ENCODE measurements around the gene C15orf39.

Gene C15orf39

DNA sequence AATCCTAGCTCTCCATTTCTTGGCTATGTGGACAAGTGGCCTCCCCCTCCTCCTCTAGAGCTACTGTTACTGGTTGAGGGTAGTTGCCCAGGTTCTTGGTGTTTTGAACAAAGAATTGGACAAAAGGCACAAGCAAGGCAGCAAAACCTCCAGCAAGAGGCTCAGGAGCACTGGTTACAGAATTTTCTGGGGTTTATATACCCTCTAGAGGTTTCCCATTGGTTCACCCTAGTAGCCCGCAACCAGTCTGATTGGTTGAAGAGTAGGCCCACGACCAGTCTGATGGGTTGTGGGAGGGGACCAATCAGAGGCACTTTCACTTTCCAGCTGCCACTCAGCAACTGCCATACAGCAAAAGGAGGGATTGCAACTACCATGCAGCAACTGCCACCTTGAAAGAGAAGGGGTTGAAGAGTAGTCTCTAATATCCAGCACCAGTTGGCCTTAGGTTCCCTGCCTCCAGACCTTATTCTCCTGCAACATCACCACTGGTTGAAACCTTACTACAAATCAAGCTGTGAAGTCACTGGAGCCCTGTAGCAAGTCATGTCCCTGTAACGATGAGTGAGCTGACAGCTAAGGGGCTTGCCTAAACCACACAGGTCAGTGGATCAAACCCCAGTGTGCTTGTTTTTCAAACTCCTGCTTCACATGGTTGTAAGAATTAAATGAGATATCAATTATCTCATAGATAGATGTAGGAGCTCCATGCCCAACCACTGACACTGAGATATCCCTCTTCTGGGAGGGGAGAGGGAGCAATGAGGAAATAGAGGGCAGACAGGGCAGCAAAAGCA lies 2.9 kb upstream of the C15orf39 start:
- Histone ChIP-seq H3K4me3 (ENCODE audit: low read length) (no peak overlapping the region), H3K4me1 (ENCODE audit: insufficient read depth, low read length) (peaks cover 31% of the 10 kb centered on the region), H3K27me3 (ENCODE audit: insufficient read depth, low read length) (peaks cover 7% of the 10 kb centered on the region; the same call in 1 of the 2 replicates), H3K9ac (ENCODE audit: low read depth, low read length) (no peak overlapping the region), H3K27ac (ENCODE audit: low read depth, low read length) (no peak overlapping the region), H3K36me3 (ENCODE audit: insufficient read depth, low read length) (no peaks in the 10 kb centered on the region), H3K9me3 (ENCODE audit: insufficient read depth, low read depth, low read length) (no peaks in the 10 kb centered on the region)
- 72% methylated on average over 3 of the region's 3 CpGs for WGBS

GRCh38 chr15:75199357-75199940 lies 2.2 kb upstream of the C15orf39 start:
- H3K4me1 ChIP-seq (ENCODE audit: insufficient read depth, low read length): peaks cover 36% of the 10 kb centered on the region
- H3K4me3 ChIP-seq (ENCODE audit: low read length): no peak overlapping the region
- H3K9me3 ChIP-seq (ENCODE audit: insufficient read depth, low read depth, low read length): no peaks in the 10 kb centered on the region
- H3K27ac ChIP-seq (ENCODE audit: low read depth, low read length): no peak overlapping the region
- peaks cover 7% of the 10 kb centered on the region; the same call in 1 of the 2 replicates for H3K27me3 ChIP-seq (ENCODE audit: insufficient read depth, low read length)
- 86% methylated on average over 2 of the region's 2 CpGs for WGBS
- no peak overlapping the region for H3K9ac ChIP-seq (ENCODE audit: low read depth, low read length)
- H3K36me3 ChIP-seq (ENCODE audit: insufficient read depth, low read length): no peaks in the 10 kb centered on the region

GRCh38 chr15:75200391-75200764 lies 1.3 kb upstream of the C15orf39 start:
- H3K9ac ChIP-seq (ENCODE audit: low read depth, low read length): peak overlapping the region; percentile 46; the same call in 1 of the 2 replicates
- peak overlapping the region; percentile 41 for H3K4me3 ChIP-seq (ENCODE audit: low read length)
- peak overlapping the region; percentile 48; the same call in 1 of the 2 replicates for H3K27ac ChIP-seq (ENCODE audit: low read depth, low read length)
- H3K27me3 ChIP-seq (ENCODE audit: insufficient read depth, low read length): peaks cover 7% of the 10 kb centered on the region; the same call in 1 of the 2 replicates
- 45% methylated on average over 11 of the region's 11 CpGs for WGBS
- H3K4me1 ChIP-seq (ENCODE audit: insufficient read depth, low read length): peaks cover 33% of the 10 kb centered on the region
- H3K36me3 ChIP-seq (ENCODE audit: insufficient read depth, low read length): no peaks in the 10 kb centered on the region
- no peaks in the 10 kb centered on the region for H3K9me3 ChIP-seq (ENCODE audit: insufficient read depth, low read depth, low read length)

DNA sequence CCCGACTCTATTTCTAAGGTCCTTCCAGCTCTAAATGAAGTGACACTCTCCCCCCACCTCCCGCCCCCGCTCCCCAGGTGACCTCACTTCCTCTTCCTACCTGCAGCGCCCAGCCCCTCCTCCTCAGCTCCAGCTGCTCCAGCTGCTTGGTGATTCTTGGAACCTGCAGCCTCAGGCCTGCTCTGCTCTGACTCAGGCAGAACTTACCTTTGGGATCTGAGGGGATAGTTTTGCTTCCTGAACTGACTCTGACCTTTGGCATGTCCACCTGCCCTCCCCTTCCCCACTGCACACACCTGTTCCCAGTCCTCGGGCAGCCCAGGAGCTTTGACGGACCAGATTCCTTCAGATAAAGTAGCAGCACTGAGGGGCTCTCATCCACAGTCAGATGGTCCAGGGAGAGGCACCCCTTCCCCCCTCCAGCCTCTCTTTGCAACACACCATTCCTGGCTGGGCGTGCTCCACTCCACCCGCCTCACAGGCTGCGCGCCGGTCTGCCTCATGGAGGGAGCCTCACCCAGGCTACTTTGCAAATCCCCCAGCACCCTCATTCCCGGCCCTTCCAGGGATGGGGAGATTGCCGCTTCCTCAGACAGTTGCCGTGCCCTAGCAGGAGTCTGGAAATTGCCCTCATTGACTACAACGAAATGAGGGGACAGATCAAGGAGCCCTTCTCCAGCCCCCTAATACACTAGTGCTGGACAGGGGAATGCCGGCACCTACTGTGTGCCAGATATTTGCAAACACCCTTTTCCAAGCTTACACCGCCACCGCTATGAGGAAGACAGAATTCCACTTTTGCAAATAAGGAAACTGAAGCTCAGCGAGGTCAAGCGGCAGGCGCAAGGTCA lies 692 bp upstream of the C15orf39 start:
- peak overlapping the region; percentile 53; the same call in 1 of the 2 replicates for H3K27ac ChIP-seq (ENCODE audit: low read depth, low read length)
- 13% methylated on average over 21 of the region's 21 CpGs for WGBS
- H3K9ac ChIP-seq (ENCODE audit: low read depth, low read length): no peak overlapping the region; the same call in 1 of the 2 replicates
- peaks cover 5% of the 10 kb centered on the region for H3K36me3 ChIP-seq (ENCODE audit: insufficient read depth, low read length)
- H3K4me1 ChIP-seq (ENCODE audit: insufficient read depth, low read length): peaks cover 30% of the 10 kb centered on the region
- peaks cover 7% of the 10 kb centered on the region; the same call in 1 of the 2 replicates for H3K27me3 ChIP-seq (ENCODE audit: insufficient read depth, low read length)
- H3K4me3 ChIP-seq (ENCODE audit: low read length): peak overlapping the region; percentile 93
- no peaks in the 10 kb centered on the region for H3K9me3 ChIP-seq (ENCODE audit: insufficient read depth, low read depth, low read length)

- Histone ChIP-seq H3K4me1 (ENCODE audit: insufficient read depth, low read length) (peaks cover 29% of the 10 kb centered on the region), H3K36me3 (ENCODE audit: insufficient read depth, low read length) (peaks cover 19% of the 10 kb centered on the region), H3K27me3 (ENCODE audit: insufficient read depth, low read length) (peaks cover 7% of the 10 kb centered on the region; the same call in 1 of the 2 replicates), H3K27ac (ENCODE audit: low read depth, low read length) (peak overlapping the region; percentile 41; the same call in 1 of the 2 replicates), H3K9me3 (ENCODE audit: insufficient read depth, low read depth, low read length) (no peaks in the 10 kb centered on the region), H3K4me3 (ENCODE audit: low read length) (peak overlapping the region; percentile 93), H3K9ac (ENCODE audit: low read depth, low read length) (peak overlapping the region; percentile 91)
- under 1% methylated on average over 71 of the region's 71 CpGs for WGBS
Observed at GRCh38 chr15:75202251-75203016, 752 bp downstream of the C15orf39 start.

DNA sequence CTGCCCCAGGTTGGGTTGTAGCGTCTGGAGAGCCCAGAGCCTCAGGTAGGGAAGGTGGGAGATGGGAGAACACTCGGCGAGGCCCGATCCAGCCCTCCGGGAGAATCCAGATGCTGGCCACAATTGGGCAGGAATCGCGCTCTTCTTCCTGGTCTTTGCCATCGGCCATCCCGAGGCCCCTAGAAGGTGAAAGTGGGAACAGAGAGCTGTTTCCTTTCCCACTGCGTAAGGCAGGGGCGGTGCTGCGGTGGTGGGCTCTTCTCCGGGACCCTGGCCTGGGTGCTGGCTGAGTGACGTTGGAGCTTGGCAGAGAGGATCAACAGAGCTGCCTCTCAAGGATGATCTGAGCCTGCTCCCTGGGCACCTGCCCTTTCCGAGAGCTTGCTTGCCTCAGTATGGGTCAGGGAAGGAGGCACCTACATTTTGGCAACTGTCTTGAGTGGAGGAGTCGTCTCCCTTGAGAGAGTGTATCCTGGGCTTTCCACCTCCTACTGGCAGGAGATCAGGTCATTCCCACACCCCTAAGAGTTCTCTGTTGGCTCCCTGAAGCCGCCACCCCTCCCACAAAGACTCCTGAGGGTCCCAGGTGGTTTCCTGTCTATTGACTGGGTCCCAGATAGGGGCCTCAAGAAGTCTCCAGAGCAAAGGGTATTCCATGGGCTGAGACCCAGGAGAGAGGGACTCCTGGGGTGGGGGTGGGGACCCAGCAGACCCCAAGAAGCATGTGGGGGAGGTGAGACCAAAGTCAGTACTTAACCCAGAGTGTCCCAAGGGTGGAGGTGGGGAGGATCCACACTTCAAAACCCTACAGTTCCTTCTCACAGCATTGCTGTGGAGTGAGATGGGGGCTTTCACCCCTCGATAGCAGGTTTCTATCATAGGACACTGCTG lies 1.6 kb downstream of the C15orf39 start:
- H3K27me3 ChIP-seq (ENCODE audit: insufficient read depth, low read length): peaks cover 7% of the 10 kb centered on the region; the same call in 1 of the 2 replicates
- H3K36me3 ChIP-seq (ENCODE audit: insufficient read depth, low read length): peaks cover 27% of the 10 kb centered on the region
- WGBS: 20% methylated on average over 18 of the region's 18 CpGs
- H3K9me3 ChIP-seq (ENCODE audit: insufficient read depth, low read depth, low read length): no peaks in the 10 kb centered on the region
- H3K4me1 ChIP-seq (ENCODE audit: insufficient read depth, low read length): peaks cover 29% of the 10 kb centered on the region
- H3K9ac ChIP-seq (ENCODE audit: low read depth, low read length): peak overlapping the region; percentile 91
- H3K27ac ChIP-seq (ENCODE audit: low read depth, low read length): no peak overlapping the region
- peak overlapping the region; percentile 93 for H3K4me3 ChIP-seq (ENCODE audit: low read length)

- WGBS: 82% methylated on average over 1 of the region's 1 CpG
- peaks cover 29% of the 10 kb centered on the region for H3K4me1 ChIP-seq (ENCODE audit: insufficient read depth, low read length)
- no peak overlapping the region for H3K9ac ChIP-seq (ENCODE audit: low read depth, low read length)
- no peaks in the 10 kb centered on the region for H3K9me3 ChIP-seq (ENCODE audit: insufficient read depth, low read depth, low read length)
- H3K4me3 ChIP-seq (ENCODE audit: low read length): peak overlapping the region; percentile 93; the same call in 1 of the 2 replicates
- no peak overlapping the region for H3K27ac ChIP-seq (ENCODE audit: low read depth, low read length)
- peaks cover 33% of the 10 kb centered on the region for H3K36me3 ChIP-seq (ENCODE audit: insufficient read depth, low read length)
- peaks cover 7% of the 10 kb centered on the region; the same call in 1 of the 2 replicates for H3K27me3 ChIP-seq (ENCODE audit: insufficient read depth, low read length)
Observed at GRCh38 chr15:75203908-75204263, 2.2 kb downstream of the C15orf39 start.

GRCh38 chr15:75204340-75205063 lies 2.8 kb downstream of the C15orf39 start:
- no peaks in the 10 kb centered on the region for H3K9me3 ChIP-seq (ENCODE audit: insufficient read depth, low read depth, low read length)
- H3K27me3 ChIP-seq (ENCODE audit: insufficient read depth, low read length): peaks cover 7% of the 10 kb centered on the region; the same call in 1 of the 2 replicates
- peaks cover 39% of the 10 kb centered on the region for H3K36me3 ChIP-seq (ENCODE audit: insufficient read depth, low read length)
- no peak overlapping the region for H3K4me3 ChIP-seq (ENCODE audit: low read length)
- WGBS: 31% methylated on average over 10 of the region's 10 CpGs
- no peak overlapping the region for H3K27ac ChIP-seq (ENCODE audit: low read depth, low read length)
- H3K4me1 ChIP-seq (ENCODE audit: insufficient read depth, low read length): peaks cover 29% of the 10 kb centered on the region
- no peak overlapping the region for H3K9ac ChIP-seq (ENCODE audit: low read depth, low read length)

DNA sequence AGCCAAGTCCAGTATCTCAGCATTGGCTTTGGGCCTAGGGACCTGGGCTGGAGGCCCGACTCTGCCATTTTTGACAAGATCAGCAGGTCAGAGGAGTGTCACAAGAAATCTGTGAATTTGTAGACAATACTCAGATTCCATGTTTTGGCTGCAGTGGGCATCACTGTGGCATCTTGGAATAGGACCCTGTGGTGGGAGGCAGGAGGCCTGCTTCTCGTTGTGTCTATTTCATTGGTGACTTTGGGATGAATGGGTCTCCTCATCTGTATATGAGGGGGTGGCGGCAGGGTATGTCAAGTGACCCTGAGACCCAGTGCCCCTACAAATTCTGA lies 3.3 kb downstream of the C15orf39 start:
- Histone ChIP-seq H3K9me3 (ENCODE audit: insufficient read depth, low read depth, low read length) (no peaks in the 10 kb centered on the region), H3K9ac (ENCODE audit: low read depth, low read length) (no peak overlapping the region), H3K4me1 (ENCODE audit: insufficient read depth, low read length) (peaks cover 25% of the 10 kb centered on the region), H3K36me3 (ENCODE audit: insufficient read depth, low read length) (peaks cover 44% of the 10 kb centered on the region), H3K4me3 (ENCODE audit: low read length) (no peak overlapping the region), H3K27me3 (ENCODE audit: insufficient read depth, low read length) (peaks cover 7% of the 10 kb centered on the region; the same call in 1 of the 2 replicates), H3K27ac (ENCODE audit: low read depth, low read length) (no peak overlapping the region)
- WGBS: 66% methylated on average over 3 of the region's 3 CpGs

All from HUES64 (cell line).